Effector CD4-positive, alpha-beta T cell (primary cell): ENCODE data around the gene CLDN20.
"Not testable (repeated sequence)": the region's sequence is repeated elsewhere in the genome, so short reads cannot be mapped to it uniquely, and the experiment has no call there.

ENCODE experiments used
- DNase-seq: peaks from one replicate; pipeline ENCODE4 v3.0.0-alpha.2; 2020

Gene CLDN20

DNA sequence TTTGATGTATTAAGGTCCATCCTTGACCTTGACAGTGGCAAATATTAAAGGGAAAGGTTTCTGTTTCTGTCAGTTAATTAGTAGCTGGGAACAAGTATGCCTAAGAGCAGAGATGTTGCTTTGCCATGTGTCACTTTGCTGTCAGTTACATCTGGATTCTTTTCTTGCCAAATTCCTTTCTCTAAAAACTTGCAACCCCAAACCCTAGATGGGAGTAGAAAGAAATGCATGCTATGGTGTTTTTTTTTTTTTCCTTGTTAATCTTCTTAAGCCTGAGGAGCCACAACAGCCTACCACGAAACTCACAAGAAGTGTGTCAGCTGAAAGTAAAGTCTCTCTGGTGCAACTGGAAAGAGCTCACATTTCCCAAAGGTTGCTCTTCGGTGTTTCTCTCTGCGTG is 18.0 kb upstream of the CLDN20 start:
- no peak for DNase-seq

GRCh38 chr6:155246825-155247224 is 17.0 kb upstream of the CLDN20 start:
- DNase-seq, result no peak

GRCh38 chr6:155247618-155248007 is 16.2 kb upstream of the CLDN20 start:
- no peak for DNase-seq

- no peak for DNase-seq
Measured at GRCh38 chr6:155248008-155249001, 15.5 kb upstream of the CLDN20 start.

DNA sequence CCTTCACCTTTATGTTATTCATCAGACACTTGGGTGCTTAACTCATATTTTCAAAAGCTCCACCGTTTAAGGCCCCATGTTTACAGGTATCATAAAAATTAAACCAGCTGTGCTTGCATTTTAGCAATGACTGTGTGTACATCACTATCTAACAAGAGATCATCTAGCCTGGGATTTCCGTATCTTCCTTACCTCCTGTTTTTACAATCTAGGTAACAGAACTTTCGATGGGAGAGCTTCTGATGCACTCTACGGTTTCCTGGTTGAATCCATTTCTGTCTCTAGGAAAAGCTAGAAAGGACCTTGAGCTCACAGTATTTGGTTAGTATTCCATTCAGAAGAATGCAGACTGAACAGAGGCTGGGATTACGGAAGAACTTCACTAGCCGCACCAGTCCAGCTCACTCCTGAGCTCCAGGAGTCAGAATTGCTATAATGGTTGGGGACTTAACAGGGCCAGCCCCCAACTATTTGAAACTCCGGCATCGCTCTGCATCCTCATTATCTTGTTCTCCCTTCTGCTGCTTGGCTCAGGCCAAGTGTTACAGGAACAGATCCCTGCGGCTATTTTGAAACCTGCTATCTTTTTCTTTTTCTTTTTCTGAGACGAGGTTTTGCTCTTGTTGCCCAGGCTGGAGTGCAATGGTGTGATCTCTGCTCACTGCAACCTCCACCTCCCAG is 13.0 kb upstream of the CLDN20 start:
- no peak for DNase-seq

DNA sequence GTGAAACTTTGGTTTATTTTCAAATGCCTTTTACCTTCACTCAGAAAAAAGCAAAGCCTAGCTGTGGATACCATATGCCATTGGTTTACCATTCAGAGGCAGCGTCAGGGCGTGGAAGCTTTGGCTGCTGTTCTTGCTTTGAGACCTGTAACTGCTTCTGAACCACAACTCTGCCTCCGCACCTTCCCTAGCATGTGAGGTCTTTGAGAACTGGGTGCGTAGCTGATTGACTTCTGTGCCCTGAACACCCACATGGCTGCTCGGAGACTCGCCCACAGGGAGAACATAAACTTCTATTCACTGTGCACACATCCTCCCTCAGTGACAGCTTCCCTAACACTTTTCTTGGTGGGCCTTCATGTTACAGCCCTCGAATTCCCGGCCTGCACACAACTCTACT is 11.2 kb upstream of the CLDN20 start:
- no peak for DNase-seq

GRCh38 chr6:155253337-155253736 is 10.5 kb upstream of the CLDN20 start:
- no peak for DNase-seq

DNA sequence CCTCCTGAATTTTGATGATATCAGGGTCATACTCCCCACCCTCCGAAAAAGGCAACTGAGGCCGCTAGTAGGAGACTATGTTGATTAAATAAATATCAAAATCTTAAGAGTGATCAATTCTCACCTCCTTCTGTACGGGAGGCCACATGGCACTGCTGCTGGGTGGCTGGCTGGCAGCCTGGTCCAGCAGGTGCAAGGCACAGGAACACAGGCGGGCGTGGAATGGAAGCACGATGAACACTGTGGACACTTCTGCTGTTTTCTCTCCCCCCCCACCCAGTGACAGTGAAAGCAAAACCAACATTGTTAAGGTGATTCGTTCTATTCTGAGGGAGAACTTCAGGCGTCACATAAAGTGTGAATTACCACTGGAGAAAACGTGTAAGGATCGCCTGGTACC is 9.7 kb upstream of the CLDN20 start:
- no peak for DNase-seq

- DNase-seq, result no peak
Measured at GRCh38 chr6:155256122-155256795, 7.6 kb upstream of the CLDN20 start.

DNA sequence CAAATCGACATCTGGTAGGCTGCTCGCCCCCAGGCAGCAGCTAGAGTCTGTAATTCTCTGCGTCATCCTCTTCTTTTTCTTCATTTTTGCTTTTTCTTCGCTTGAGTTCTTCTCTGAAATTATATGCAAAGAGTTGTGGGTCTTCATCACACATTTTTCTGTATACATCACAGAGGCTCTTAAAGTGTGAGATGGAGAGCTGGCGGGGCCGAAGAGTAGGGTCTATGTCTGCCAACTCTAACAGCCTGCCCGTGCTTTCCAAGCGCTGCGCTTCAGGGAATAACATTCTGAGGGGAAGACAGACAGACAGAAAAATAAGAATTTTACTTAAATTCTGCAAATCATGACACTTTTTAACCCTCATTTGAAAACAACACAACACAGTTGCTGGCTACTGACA is 6.0 kb upstream of the CLDN20 start:
- no peak for DNase-seq

DNA sequence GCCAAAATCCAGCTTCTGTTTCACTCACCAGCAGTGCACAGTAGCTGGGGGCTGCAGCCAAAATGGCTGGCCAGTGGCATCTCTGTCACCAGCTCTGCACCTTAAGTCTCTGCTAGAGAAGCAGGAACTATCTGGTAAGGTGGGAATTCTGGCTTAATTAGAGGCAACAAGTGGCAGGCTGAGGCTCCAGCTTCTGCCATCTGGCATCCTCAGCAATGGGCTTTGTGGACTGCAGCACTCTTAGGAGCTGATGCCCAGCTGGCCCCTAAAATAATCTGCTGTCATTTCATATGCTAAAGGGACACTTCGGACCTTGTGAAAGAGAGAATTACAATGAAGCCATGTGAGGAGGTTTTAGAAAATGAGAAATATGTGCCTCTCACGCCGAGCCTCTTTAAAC is 4.6 kb upstream of the CLDN20 start:
- DNase-seq, result no peak

DNA sequence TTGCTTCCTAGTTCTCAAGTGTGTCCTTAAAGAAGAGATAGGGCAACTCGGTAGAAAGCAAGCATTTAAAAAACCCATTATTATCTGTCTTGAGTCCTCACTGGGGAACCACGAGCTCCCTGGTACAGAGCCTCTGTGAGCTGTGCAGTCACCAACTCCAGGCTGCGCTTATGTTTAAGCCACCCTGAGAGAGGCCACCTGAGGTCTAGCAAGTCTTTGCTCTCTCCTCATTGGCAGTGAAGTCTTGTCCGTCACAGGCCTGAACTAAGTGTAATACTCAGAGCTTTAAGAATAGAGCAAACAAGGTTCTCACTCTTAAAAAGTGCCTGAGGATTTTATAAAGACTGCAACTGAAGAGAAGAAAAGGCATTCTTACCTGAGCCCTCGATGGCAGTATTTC is 3.9 kb upstream of the CLDN20 start:
- DNase-seq, result no peak

- DNase-seq, result no peak
Measured at GRCh38 chr6:155260686-155261085, 3.1 kb upstream of the CLDN20 start.

GRCh38 chr6:155261111-155261900 is 2.5 kb upstream of the CLDN20 start:
- no peak for DNase-seq

DNA sequence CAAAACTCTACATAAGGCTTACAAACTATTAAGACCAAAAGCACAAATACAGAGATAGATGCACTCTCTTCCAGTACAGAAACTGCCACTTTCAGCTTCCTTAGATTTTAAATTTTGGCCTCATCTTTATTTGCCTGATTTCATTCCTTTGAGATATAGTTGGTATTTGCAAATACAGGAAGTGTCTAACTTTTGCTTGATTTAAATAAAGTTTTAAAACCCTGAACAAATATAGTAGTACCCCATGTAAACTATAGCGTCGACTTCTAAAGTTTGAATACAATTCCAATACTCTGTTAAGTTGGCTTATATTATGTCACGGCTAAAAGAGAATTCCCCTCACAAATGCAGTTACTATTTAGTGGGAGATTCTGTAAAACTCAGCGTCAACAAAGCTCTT is 1.2 kb upstream of the CLDN20 start:
- DNase-seq, result no peak

DNA sequence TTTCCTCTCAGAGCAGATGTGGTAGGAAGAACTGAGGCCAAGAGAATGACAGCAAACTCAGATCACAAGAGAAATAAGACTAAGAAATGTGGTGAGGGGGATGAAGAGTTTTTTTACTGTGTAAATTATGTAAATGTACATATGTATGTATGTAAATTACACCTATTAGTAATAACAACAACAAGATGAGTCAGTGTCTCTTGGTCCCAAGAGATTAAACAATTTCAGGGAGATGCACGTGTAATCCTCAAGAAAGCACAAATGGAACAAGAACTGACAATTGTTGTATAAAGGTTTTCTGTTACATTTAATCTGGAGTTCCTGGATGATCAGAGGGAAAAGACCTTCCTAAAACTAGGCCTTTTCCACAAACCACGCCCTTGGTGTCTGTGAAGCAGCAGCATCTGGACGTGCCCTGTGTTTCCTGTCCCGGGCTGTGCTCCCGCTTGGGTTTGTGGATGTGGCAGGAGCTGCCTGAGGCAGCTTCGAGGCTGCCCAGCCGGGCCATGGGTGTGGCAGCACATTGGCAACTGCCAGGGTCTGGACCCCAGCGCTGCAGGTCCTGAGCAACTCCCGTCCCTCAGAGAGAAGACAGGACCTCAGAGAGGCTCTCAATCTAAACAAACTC is 994 bp downstream of the CLDN20 start:
- no peak for DNase-seq

DNA sequence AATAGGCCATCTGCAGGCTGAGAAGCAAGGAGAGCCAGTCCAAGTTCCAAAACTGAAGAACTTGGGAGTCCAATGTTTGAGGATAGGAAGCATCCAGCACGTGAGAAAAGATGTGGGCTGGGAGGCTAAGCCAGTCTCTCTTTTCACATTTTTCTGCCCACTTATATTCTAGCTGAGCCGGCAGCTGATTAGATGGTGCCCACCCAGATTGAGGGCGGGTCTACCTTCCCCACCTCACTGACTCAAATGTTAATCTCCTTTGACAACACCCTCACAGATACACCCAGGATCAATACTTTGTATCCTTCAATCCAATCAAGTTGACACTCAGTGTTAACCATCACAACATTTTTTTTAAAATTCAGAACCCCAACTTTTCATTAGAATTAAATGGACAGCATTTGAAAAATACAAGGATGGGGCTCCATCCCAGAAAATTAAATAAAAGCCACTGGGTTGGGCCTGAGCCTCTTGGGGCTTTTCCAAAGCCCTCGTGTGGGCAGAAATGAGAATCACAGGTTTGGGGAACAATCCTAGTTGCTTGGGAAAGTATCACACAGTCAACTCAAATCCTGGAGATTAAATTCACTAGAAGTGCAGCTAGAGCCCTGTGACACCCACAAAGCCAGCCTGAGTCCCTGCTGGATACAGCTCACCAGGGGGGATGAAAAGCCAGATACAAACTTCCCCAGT is 2.2 kb downstream of the CLDN20 start:
- DNase-seq, result no peak

GRCh38 chr6:155267411-155267810 is 3.6 kb downstream of the CLDN20 start:
- DNase-seq, result no peak

- not testable (repeated sequence) for DNase-seq
Measured at GRCh38 chr6:155268088-155268867, 4.5 kb downstream of the CLDN20 start.

- DNase-seq, result no peak
Measured at GRCh38 chr6:155269765-155270164, 6.0 kb downstream of the CLDN20 start.
